CD14-positive monocyte (primary cell): ENCODE data around the gene KCNN4. TPM values are rescaled to one million over a fixed set of nuclear protein-coding genes. Genes with fewer than 3 reads are reported as not detected.

Experiments
- DNase-seq, 3 donors: peaks; one replicate each; pipeline ENCODE4 v3.0.0-alpha.2; 2011 to 2022
- H2AFZ ChIP-seq: 2 replicates; pipeline ENCODE4 v1.6.0; 2012; ENCODE audit warnings: mild to moderate bottlenecking, low read depth, low read length, inconsistent platforms; ENCODE audit not compliant: insufficient read depth, poor library complexity, severe bottlenecking
- H3K27ac ChIP-seq, 2 donors: 1 replicate in 1 of 2; 2 replicates in 1 of 2; pipeline ENCODE4 v1.5.1; 2012 to 2013; ENCODE audit warnings: low read length in 2 of 2, control low read depth in 1 of 2, inconsistent platforms in 1 of 2, low read depth in 1 of 2, mild to moderate bottlenecking in 1 of 2
- H3K27me3 ChIP-seq, 2 donors: one replicate each; pipeline versions ENCODE4 v1.6.0 to v1.6.1; 2011 to 2013; ENCODE audit warnings: low read length in 2 of 2; ENCODE audit not compliant: control insufficient read depth in 2 of 2, insufficient read depth in 2 of 2
- H3K36me3 ChIP-seq, 2 donors: replicated peaks in 1 of 2; 1 replicate in 1 of 2; 2 replicates in 1 of 2; pipeline versions ENCODE4 v1.5.1 to v1.6.1; 2012 to 2013; ENCODE audit warnings: low read length in 2 of 2, control low read depth in 1 of 2, inconsistent platforms in 1 of 2, mild to moderate bottlenecking in 1 of 2; ENCODE audit not compliant: insufficient read depth in 2 of 2, control insufficient read depth in 1 of 2
- H3K4me1 ChIP-seq, 2 donors: 1 replicate in 1 of 2; 2 replicates in 1 of 2; pipeline versions ENCODE4 v1.5.1 to v1.6.1; 2012 to 2013; ENCODE audit warnings: low read length in 2 of 2, control low read depth in 1 of 2, inconsistent platforms in 1 of 2, mild to moderate bottlenecking in 1 of 2, moderate library complexity in 1 of 2; ENCODE audit not compliant: insufficient read depth in 2 of 2, control insufficient read depth in 1 of 2
- H3K4me2 ChIP-seq: replicated peaks from 2 replicates; pipeline ENCODE3; 2012; ENCODE audit warnings: low read length, moderate library complexity, mild to moderate bottlenecking; ENCODE audit not compliant: poor library complexity, severe bottlenecking; ENCODE audit errors: extremely low read depth
- H3K4me3 ChIP-seq, 3 experiments: fragments of 200-600 bp in 1 of 3; sonication (generic) in 1 of 3; replicated peaks in 1 of 3; 1 replicate in 2 of 3; 2 replicates in 1 of 3; pipeline ENCODE4 v1.5.1; 2011 to 2013; ENCODE audit warnings: low read length in 3 of 3, mild to moderate bottlenecking in 3 of 3, control low read depth in 2 of 3, low read depth in 2 of 3, inconsistent platforms in 1 of 3, moderate library complexity in 1 of 3
- H3K79me2 ChIP-seq: 2 replicates; pipeline ENCODE4 v1.6.0; 2012; ENCODE audit warnings: mild to moderate bottlenecking, control low read depth, inconsistent platforms, low read length, moderate library complexity; ENCODE audit not compliant: insufficient read depth
- H3K9ac ChIP-seq: 2 replicates; pipeline ENCODE4 v1.6.0; 2017; ENCODE audit warnings: low read length, mild to moderate bottlenecking; ENCODE audit not compliant: insufficient read depth, poor library complexity, severe bottlenecking
- H3K9me3 ChIP-seq, 2 donors: replicated peaks in 1 of 2; 1 replicate in 1 of 2; 2 replicates in 1 of 2; pipeline versions ENCODE4 v1.5.1 to v1.6.1; 2012 to 2013; ENCODE audit warnings: low read length in 2 of 2, control low read depth in 1 of 2; ENCODE audit not compliant: control insufficient read depth in 1 of 2, insufficient read depth in 1 of 2
- H4K20me1 ChIP-seq: 2 replicates; pipeline ENCODE4 v1.6.0; 2012; ENCODE audit warnings: mild to moderate bottlenecking, low read length, control low read depth, moderate library complexity; ENCODE audit not compliant: insufficient read depth
- H3K27ac Mint-ChIP-seq, 7 donors: one replicate each; pipeline ENCODE4 v1.8.0; 2020; ENCODE audit warnings: mild to moderate bottlenecking in 7 of 7, mixed read lengths in 7 of 7, moderate library complexity in 6 of 7, inconsistent platforms in 2 of 7
- H3K27me3 Mint-ChIP-seq, 3 donors: one replicate each; pipeline ENCODE4 v1.8.0; 2021 to 2022; ENCODE audit warnings: low read depth in 3 of 3, mild to moderate bottlenecking in 3 of 3, mixed read lengths in 3 of 3, moderate library complexity in 3 of 3, inconsistent platforms in 1 of 3
- H3K36me3 Mint-ChIP-seq, 2 donors: one replicate each; pipeline ENCODE4 v1.8.0; 2020; ENCODE audit warnings: mixed read lengths in 2 of 2, inconsistent platforms in 1 of 2, mild to moderate bottlenecking in 1 of 2
- H3K4me1 Mint-ChIP-seq: one replicate; pipeline ENCODE4 v1.8.0; 2020; ENCODE audit warnings: mild to moderate bottlenecking, mixed read lengths
- H3K4me3 Mint-ChIP-seq, 2 donors: one replicate each; pipeline ENCODE4 v1.8.0; 2020; ENCODE audit warnings: mild to moderate bottlenecking in 2 of 2, mixed read lengths in 2 of 2, moderate library complexity in 1 of 2
- H3K9me3 Mint-ChIP-seq, 7 donors: one replicate each; pipeline ENCODE4 v1.8.0; 2020 to 2022; ENCODE audit warnings: mixed read lengths in 7 of 7, mild to moderate bottlenecking in 6 of 7, moderate library complexity in 6 of 7, inconsistent platforms in 2 of 7
- WGBS: methylation state at CpG from one replicate; pipeline ENCODE4 v1.1.5; 2013; ENCODE audit warnings: missing lambda C conversion rate; ENCODE audit not compliant: insufficient coverage; 5-methylcytosine and 5-hydroxymethylcytosine counted together
- intact Hi-C, 2 donors: fragments of 100-400 bp; cut with micrococcal nuclease; formaldehyde crosslinking; loops; one replicate each; pipeline versions ENCODE4 v1.15.0 to v1.15.1; 2023
- polyA plus RNA-seq, 3 donors: library from polyadenylated mRNA; depleted of rRNA in 1 of 3; unstranded in 2 of 3; stranded (reverse) in 1 of 3; fragments of 300-500 nt in 2 of 3; fragments of >200 nt in 1 of 3; fragmentation: Illumina TruSeq in 2 of 3; gene quantifications; 1 replicate in 2 of 3; 2 replicates in 1 of 3; pipeline ENCODE4 v1.2.3, GENCODE V29; 2012 to 2021
- TF ChIP-seq, protein P1 (sequence below): fragments of 200-600 bp; IDR thresholded peaks from one replicate; pipeline ENCODE4 v1.8.0; 2022; ENCODE audit warnings: antibody characterized with exemption, mild to moderate bottlenecking

KCNN4 gene
- polyA plus RNA-seq, 3 donors = 12.9 to 70.4 (median 17.1) TPM

- Histone ChIP-seq H3K9ac (peak overlapping the region; percentile 89), H3K4me1 (peaks cover 48 to 55% of the 10 kb centered on the region in 2 donors), H3K27me3 (no peaks in the 10 kb centered on the region), H2AFZ (peak overlapping the region; percentile 82), H3K79me2 (peaks cover 56% of the 10 kb centered on the region), H4K20me1 (peaks cover 11% of the 10 kb centered on the region), H3K4me3 (peak overlapping the region; percentile 55 to 89 (median 83)), H3K36me3 (peaks cover 12 to 20% of the 10 kb centered on the region in 2 donors), H3K27ac (peak overlapping the region; percentile 96), H3K4me2 (peak overlapping the region; percentile 99), H3K9me3 (no peaks in the 10 kb centered on the region)
- H3K27ac Mint-ChIP-seq = peak overlapping the region; percentile 96 to 99 (median 98)
- peak; percentile 76 to 86 (median 81) for DNase-seq
- peak overlapping the region; percentile 93 to 94 for H3K4me3 Mint-ChIP-seq
- H3K4me1 Mint-ChIP-seq = peaks cover 66% of the 10 kb centered on the region
- no peaks in the 10 kb centered on the region for H3K27me3 Mint-ChIP-seq
- H3K9me3 Mint-ChIP-seq = peaks cover 0 to 2% (median 0%) of the 10 kb centered on the region in 7 donors
- 0% methylated on average over 22 of the region's 28 CpGs for WGBS
- intact Hi-C loops = no loop called here
- TF ChIP-seq, protein P1, sequence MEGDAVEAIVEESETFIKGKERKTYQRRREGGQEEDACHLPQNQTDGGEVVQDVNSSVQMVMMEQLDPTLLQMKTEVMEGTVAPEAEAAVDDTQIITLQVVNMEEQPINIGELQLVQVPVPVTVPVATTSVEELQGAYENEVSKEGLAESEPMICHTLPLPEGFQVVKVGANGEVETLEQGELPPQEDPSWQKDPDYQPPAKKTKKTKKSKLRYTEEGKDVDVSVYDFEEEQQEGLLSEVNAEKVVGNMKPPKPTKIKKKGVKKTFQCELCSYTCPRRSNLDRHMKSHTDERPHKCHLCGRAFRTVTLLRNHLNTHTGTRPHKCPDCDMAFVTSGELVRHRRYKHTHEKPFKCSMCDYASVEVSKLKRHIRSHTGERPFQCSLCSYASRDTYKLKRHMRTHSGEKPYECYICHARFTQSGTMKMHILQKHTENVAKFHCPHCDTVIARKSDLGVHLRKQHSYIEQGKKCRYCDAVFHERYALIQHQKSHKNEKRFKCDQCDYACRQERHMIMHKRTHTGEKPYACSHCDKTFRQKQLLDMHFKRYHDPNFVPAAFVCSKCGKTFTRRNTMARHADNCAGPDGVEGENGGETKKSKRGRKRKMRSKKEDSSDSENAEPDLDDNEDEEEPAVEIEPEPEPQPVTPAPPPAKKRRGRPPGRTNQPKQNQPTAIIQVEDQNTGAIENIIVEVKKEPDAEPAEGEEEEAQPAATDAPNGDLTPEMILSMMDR = no peak
- peaks cover 15 to 21% of the 10 kb centered on the region in 2 donors for H3K36me3 Mint-ChIP-seq
These were observed 25.4 kb downstream of the KCNN4 start for GRCh38 chr19:43755256-43755801.

- intact Hi-C loops = no loop called here
- Mint-ChIP-seq H3K36me3 (peaks cover 21 to 28% of the 10 kb centered on the region in 2 donors), H3K27me3 (no peaks in the 10 kb centered on the region), H3K27ac (peak within 1 kb of the TSS; percentile 96 to 99 (median 98)), H3K4me3 (peak within 1 kb of the TSS; percentile 93 to 94), H3K4me1 (peaks cover 66% of the 10 kb centered on the region), H3K9me3 (peaks cover 0 to 2% (median 0%) of the 10 kb centered on the region in 7 donors)
- TF ChIP-seq, protein P1 = no peak
- no peaks in the 10 kb centered on the region for H3K9me3 ChIP-seq
- peak within 1 kb of the TSS; percentile 55 to 89 (median 83) for H3K4me3 ChIP-seq
- peaks cover 62% of the 10 kb centered on the region for H3K79me2 ChIP-seq
- peaks cover 48 to 55% of the 10 kb centered on the region in 2 donors for H3K4me1 ChIP-seq
- DNase-seq = peak; percentile 96 to 98 (median 98)
- H3K9ac ChIP-seq = peak within 1 kb of the TSS; percentile 89
- peak within 1 kb of the TSS; percentile 99 for H3K4me2 ChIP-seq
- under 1% methylated on average over 71 of the region's 79 CpGs for WGBS
- peak within 1 kb of the TSS; percentile 96 for H3K27ac ChIP-seq
- H3K36me3 ChIP-seq = peaks cover 19 to 26% of the 10 kb centered on the region in 2 donors
- H3K27me3 ChIP-seq = no peaks in the 10 kb centered on the region
- H2AFZ ChIP-seq = peak within 1 kb of the TSS; percentile 82
- peaks cover 17% of the 10 kb centered on the region for H4K20me1 ChIP-seq
These were observed 26.1 kb downstream of the KCNN4 start, which contains the start of gene SMG9 for GRCh38 chr19:43754503-43755255. TSS of gene SMG9 (minus strand) at chr19:43754962. CDS start at chr19:43750741, 4,221 bp downstream.
